ENCODE measurements around the gene ARMC12.
"Not testable (repeated sequence)": the region's sequence is repeated elsewhere in the genome, so short reads cannot be mapped to it uniquely, and the experiment has no call there.

ARMC12 gene

DNA sequence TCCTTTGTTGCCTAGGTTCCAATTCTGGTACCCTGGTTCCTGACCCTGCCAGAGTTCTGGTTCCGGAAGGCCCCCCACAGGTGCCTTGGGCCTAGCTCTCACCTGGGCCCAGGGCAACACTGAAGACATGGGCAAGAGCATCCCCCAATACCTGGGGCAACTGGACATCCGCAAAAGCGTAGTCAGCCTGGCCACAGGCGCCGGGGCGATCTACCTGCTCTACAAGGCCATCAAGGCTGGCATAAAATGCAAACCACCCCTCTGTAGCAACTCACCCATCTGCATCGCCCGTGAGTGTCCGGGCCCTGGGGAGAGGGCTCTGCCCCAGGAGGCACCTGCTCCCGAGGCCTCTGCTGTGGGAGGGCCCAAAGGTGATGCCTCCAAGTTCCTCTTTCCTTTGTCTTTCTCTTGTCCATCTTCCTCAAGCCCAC is at the start of gene ARMC12:
ARMC12 (plus strand) TSS at position 51 of the 431 bp plus-strand sequence; CDS start at position 128, 77 bp downstream.
- DNase-seq, result no peak

DNA sequence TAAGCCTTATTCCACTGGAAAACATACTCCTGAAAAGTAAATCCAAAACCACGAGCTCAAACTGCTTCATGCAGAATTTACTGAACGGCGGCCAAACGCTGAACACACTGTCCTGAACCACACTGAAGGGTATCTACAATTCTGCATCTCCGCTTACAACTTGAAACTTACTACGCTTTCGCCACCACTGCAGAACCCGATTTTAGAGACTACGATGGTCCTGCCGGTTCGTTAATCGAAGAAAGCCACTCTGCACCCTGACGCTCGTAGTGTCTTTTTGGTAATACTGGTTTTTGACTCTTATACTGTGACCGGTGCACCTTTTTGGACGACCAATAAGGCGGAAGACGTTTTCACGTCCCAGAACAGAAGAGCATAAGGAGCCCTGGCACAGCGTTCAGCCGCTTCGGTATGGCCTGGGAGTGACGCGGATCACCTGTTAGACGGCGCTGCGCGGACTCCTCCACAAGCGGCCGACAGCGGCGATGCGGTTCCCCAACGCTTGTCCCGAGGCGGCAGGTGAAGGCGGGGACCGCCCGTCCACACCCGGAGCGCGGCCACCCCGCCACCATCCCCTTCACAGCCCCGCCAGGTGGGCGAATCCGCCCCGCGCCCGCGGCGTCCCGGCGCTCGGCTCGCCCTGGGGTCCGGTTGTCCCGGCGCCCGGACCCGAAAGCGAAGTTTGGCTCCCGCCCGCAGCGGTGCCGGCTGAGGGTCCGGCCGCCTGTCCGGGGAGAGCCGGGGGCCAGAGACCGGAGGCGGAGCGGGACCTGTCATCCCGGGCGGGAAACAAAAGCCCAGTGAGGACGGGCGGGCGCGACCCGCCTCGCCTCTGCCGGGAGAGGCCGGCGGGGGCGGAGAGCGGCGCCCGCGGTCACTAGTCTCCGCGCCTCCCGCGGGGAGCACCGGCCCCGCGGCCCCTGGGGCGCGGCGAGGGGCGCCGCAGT is 48.9 kb upstream of the ARMC12 start:
- peak; percentile 82 for DNase-seq

- peak; percentile 92 for DNase-seq
These were observed 48.1 kb upstream of the ARMC12 start, which contains the start of gene FKBP5 for GRCh38 chr6:35688605-35689322. Gene FKBP5, minus strand, starts transcription at chr6:35688915. Its CDS starts 46,091 bp downstream, at chr6:35642824.

DNA sequence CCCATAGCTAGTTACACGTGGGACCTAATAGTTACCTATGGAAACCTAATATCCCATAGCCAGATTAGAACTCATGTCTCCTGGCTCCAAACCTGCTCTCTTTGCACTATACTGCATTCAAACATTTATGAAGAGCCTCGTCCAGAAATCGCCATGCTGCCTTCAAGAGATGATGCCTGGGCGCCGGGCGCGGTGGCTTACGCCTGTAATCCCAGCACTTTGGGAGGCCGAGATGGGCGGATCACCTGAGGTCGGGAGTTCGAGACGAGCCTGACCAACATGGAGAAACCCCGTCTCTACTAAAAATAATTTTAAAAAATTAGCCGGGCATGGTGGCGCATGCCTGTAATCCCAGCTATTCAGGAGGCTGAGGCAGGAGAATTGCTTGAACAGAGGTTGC is 46.8 kb upstream of the ARMC12 start:
- DNase-seq, result not testable (repeated sequence)

DNA sequence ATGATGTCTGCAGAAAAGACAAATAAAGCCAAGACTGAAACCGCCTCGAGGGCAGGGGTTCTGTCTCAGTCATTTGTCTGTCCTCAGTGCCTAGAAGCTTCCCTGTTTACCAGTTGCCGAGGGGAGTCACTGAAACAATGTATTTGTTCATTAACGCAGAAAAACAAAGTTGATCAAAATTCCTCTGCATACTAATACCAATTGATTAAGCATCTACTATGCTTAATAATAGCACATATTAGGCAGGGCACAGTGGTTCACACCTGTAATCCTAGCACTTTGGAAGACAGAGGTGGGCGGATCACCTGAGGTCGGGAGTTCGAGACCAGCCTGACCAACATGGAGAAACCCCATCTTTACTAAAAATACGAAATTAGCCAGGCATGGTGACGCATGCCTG is 46.3 kb upstream of the ARMC12 start:
- no peak for DNase-seq

DNA sequence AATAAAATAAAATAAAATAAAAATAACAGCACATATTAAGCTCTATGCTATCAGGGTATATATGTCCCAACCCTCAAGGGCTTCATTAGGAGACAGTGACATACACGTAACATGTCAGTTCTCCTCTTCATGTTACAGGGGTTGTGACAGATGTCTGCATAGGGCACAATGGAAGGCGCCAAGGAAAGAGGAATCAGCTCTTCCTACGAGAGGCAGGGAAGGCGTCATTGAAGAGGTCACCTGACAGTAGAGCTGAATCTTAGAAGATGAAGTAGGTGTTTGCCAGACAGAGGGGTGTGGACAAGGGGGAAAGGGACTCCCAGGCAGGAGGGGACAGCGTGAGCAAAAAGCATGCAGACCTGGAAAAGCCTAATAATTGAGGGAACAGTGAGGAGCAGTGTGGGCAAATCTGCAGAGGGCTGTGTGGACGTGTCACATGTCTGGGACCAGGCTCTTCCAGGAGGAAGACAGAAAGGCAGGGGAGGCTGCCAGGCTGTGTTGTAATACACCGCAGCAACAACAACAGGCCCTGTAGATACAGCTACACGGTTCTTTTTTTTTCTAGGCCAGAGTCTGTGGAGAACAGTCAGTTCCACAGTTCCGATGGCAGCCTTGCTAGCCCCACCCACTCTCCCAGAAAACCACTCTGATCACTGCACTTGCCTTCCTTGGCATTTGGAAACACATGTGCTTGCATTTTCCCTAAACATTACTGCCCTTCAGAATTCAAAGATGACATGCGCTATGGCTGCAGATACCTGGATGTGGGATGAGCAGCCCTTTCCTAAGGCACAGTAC is 45.6 kb upstream of the ARMC12 start:
- DNase-seq, result no peak

DNA sequence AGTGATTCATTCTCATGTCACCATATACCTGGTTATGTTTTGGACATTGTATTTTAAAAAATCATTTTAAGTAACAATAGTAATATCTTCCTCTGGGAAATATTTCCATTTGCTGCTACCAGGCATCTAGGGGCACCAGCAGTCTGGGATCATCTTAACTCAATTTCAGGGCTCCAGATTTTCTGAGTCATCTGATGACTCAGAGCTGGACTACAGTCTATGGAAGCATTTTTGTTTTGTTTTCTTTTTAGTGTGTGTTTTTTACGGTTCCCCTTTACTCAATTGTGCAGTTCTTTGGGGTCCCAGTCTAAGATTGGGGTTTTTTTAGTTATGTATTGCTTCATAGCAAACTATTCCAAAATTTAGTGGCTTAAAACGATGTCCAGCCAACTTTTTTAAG is 42.4 kb upstream of the ARMC12 start:
- DNase-seq, result no peak

GRCh38 chr6:35698430-35698829 is 38.4 kb upstream of the ARMC12 start:
- not testable (repeated sequence) for DNase-seq

- DNase-seq, result no peak
These were observed 38.0 kb upstream of the ARMC12 start for GRCh38 chr6:35698858-35699257.

GRCh38 chr6:35703554-35703953 is 33.3 kb upstream of the ARMC12 start:
- DNase-seq, result no peak

- DNase-seq, result no peak
These were observed 30.4 kb upstream of the ARMC12 start for GRCh38 chr6:35706468-35706867.

GRCh38 chr6:35707714-35708407 is 29.0 kb upstream of the ARMC12 start:
- DNase-seq, result no peak

GRCh38 chr6:35708585-35708984 is 28.2 kb upstream of the ARMC12 start:
- DNase-seq, result no peak

DNA sequence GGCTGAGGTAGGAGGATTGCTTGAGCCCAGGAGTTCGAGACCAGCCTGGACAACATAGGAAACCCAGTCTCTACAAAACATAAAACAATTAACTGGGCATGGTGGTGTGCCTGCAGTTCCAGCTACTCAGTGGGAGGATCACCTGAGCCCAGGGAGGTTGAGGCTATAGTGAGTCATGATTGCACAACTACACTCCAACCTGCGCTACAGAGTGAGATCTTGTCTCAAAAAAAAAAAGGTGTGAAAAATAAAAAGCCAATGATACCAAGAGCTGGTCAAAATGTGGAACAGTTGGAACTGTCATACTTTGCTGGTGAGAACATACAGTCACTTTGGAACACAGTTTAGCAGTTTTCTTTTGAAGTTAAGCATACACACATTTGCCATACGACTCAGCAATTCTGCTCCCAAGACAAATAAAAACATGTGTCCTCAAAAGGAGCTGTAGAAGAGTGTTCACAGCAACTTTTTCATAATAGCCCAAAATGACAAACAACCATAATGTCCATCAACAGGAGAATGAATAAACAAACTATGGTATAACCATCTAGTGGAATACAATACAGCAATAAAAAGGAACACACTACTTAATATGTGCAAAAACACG is 26.5 kb upstream of the ARMC12 start:
- no peak for DNase-seq

DNA sequence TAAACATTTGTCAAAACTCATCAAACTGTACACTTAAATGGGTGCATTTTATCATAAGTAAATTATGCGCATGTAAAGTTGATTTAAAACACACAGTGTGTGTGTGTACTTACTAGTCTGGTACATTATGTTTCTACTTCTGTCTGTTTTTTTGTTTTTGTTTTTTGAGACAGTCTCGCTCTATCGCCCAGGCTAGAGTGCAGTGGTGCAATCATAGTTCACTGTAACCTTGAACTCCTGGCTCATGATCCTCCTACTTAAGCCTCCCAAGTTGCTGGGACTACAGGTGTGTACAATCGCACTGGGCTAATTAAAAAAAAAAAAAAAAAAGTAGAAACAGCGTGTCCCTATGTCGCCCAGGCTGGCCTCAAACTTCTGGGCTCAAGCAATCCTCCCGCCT is 25.1 kb upstream of the ARMC12 start:
- DNase-seq, result no peak

GRCh38 chr6:35713006-35713767 is 23.6 kb upstream of the ARMC12 start:
- no peak for DNase-seq

- no peak for DNase-seq
These were observed 20.0 kb upstream of the ARMC12 start for GRCh38 chr6:35716798-35717197.

DNA sequence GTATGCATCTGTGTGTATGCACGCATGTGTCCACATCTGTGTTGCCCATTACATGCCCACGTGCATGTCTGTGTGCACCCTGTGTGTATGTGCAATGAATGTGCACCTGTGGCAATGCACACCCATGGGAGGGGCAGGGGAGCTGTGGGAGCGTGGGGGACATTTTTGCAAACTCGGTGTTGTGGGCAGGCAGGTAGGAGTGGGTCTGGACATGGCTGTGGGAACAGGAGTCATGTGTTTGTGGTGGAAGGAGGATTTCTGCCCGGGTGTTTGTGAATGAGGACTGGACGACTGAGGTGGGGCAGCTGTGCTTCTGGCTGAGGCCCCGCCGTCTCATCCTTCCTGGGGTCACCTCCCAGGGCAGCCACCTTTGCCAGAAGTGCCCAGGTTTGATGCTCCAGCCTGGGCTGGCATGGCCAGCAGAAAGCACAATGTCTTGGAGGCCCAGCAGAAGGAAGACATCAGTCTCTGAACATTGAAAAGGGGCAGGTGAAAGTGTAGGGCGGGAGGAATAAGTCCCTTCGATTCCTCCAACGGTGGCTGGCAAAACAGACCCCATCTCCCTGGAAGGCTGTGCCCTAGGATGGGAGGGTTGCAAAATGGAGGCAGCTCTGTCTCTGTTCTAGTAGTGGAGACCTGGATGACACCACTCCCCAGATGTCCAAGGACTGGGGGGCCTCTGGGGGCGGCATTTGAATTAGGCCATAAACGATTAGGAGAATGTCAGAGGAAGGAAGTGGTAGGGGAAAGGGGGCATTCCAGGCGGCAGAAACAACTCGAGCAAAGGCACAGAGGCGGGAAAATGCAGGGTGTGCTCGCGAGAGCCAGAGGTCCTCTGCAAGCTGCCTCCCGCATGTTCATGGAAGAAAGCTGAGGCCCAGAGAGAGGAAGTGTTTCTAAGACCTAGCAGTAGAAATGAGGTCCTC is 19.1 kb upstream of the ARMC12 start:
- DNase-seq, result no peak

- peak; percentile 29 for DNase-seq
These were observed 18.5 kb upstream of the ARMC12 start for GRCh38 chr6:35718375-35718736.

DNA sequence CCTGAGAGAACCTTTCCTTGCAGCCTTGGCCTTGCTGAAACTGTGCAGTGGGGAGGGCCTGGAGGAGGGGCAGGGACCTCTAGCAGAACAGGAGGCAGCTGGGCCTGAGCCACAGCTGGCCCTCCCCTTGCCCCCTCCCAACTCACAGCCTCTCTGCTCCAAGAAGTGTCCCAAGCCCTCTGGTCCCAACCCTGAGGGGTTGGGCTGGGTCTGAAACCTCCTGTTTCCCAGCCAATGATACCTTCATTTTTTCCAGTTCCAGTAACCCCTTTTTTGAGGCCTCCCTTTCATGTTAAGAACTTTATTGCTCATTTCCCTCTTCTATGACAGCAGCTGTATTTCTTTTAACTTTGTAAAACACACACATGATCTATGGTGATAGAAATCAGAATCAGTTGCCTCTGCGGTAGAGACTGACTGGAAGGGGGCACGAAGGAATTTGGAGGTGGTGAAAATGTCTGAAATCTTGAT is 17.9 kb upstream of the ARMC12 start:
- peak; percentile 61 for DNase-seq
